ENCODE measurements around the gene GUCY2C.
A peak's percentile ranks its signal among the peaks of the same experiment; 100 is the strongest.

The GUCY2C gene

GRCh38 chr12:14619741-14620501 lies 76.5 kb downstream of the GUCY2C start:
- DNase-seq, result no peak

- DNase-seq, result no peak
Measured at GRCh38 chr12:14618983-14619382, 77.4 kb downstream of the GUCY2C start.

GRCh38 chr12:14614704-14615121 lies 81.7 kb downstream of the GUCY2C start:
- no peak for DNase-seq

- no peak for DNase-seq
Measured at GRCh38 chr12:14613718-14614117, 82.7 kb downstream of the GUCY2C start.

- DNase-seq, result no peak
Measured at GRCh38 chr12:14612898-14613445, 83.4 kb downstream of the GUCY2C start.

- no peak for DNase-seq
Measured at GRCh38 chr12:14612250-14612649, 84.1 kb downstream of the GUCY2C start.

GRCh38 chr12:14611640-14612203 lies 84.7 kb downstream of the GUCY2C start:
- DNase-seq, result no peak

GRCh38 chr12:14607568-14607967 lies 88.8 kb downstream of the GUCY2C start:
- DNase-seq, result no peak

- no peak for DNase-seq
Measured at GRCh38 chr12:14605401-14605989, 90.9 kb downstream of the GUCY2C start.

- no peak for DNase-seq
Measured at GRCh38 chr12:14601692-14602478, 94.5 kb downstream of the GUCY2C start.

- no peak for DNase-seq
Measured at GRCh38 chr12:14597480-14597879, 98.9 kb downstream of the GUCY2C start.

GRCh38 chr12:14591719-14592118 lies 104.7 kb downstream of the GUCY2C start:
- DNase-seq, result no peak

- no peak for DNase-seq
Measured at GRCh38 chr12:14589169-14590004, 107.0 kb downstream of the GUCY2C start.

GRCh38 chr12:14588571-14588970 lies 107.8 kb downstream of the GUCY2C start:
- no peak for DNase-seq

- no peak for DNase-seq
Measured at GRCh38 chr12:14578646-14579045, 117.8 kb downstream of the GUCY2C start.

GRCh38 chr12:14577344-14577743 lies 119.1 kb downstream of the GUCY2C start:
- DNase-seq, result peak; percentile 6

GRCh38 chr12:14576896-14577295 lies 119.5 kb downstream of the GUCY2C start:
- no peak for DNase-seq

GRCh38 chr12:14575585-14575984 lies 120.8 kb downstream of the GUCY2C start:
- DNase-seq, result no peak

- DNase-seq, result no peak
Measured at GRCh38 chr12:14573118-14573517, 123.3 kb downstream of the GUCY2C start.

GRCh38 chr12:14572401-14572800 lies 124.0 kb downstream of the GUCY2C start:
- DNase-seq, result no peak

- DNase-seq, result no peak
Measured at GRCh38 chr12:14571779-14572178, 124.6 kb downstream of the GUCY2C start.

GRCh38 chr12:14570231-14570630 lies 126.2 kb downstream of the GUCY2C start:
- DNase-seq, result no peak
